ENCODE results near the gene EXOC3L1. TPM values are rescaled to one million over a fixed set of nuclear protein-coding genes. Genes with fewer than 3 reads are reported as not detected.

Gene EXOC3L1
- total and polyA plus RNA-seq, 12 donors, result 1.8 to 8.8 (median 3.2) TPM

DNA sequence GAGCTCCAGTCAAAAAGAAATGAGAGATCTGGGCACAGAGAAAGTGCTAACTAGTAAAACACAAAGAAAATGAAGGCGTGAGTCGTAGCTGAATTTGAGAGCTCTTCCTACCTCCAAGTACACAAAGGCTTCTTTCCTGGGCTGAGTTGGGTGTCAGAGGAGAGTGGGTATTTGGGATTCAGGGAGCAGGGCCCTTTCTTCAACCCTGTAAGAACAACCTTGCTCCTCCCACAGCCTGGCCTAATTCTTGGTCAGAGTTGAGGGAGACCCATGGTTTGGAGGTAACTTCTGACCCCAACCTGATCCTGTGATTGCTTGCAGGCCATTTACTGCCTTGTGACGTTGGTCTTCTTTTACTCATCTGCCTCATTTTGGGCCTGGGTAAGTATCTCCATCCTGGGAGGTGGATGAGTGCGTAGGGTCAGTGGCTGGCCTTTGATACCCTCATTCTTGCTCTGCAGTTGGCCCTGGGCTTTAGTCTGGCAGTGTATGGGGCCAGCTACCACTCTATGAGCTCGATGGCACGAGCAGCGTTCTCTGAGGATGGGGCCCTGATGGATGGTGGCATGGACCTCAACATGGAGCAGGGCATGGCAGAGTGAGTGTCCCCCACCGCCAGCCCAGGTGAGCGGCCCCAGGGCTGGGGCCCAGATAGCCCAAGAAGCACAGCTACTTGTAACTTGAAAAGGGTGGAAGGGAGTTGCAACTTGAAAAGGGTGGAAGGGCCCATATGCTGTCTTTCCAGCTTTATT, 38.3 kb upstream of the EXOC3L1 start:
- Histone ChIP-seq H3K4me3 (peak overlapping the region in 8 of 10 donors; percentile 70 to 99 (median 91)), H3K9me3 (no peaks in the 10 kb centered on the region), H3K27ac (peak overlapping the region in 1 of 10 donors; percentile 90), H3K4me1 (peaks cover 5 to 34% (median 27%) of the 10 kb centered on the region in 9 donors), H3K36me3 (peaks cover 0 to 54% (median 36%) of the 10 kb centered on the region in 9 donors), H3K27me3 (no peaks in the 10 kb centered on the region)
- TF ChIP-seq, protein P1, sequence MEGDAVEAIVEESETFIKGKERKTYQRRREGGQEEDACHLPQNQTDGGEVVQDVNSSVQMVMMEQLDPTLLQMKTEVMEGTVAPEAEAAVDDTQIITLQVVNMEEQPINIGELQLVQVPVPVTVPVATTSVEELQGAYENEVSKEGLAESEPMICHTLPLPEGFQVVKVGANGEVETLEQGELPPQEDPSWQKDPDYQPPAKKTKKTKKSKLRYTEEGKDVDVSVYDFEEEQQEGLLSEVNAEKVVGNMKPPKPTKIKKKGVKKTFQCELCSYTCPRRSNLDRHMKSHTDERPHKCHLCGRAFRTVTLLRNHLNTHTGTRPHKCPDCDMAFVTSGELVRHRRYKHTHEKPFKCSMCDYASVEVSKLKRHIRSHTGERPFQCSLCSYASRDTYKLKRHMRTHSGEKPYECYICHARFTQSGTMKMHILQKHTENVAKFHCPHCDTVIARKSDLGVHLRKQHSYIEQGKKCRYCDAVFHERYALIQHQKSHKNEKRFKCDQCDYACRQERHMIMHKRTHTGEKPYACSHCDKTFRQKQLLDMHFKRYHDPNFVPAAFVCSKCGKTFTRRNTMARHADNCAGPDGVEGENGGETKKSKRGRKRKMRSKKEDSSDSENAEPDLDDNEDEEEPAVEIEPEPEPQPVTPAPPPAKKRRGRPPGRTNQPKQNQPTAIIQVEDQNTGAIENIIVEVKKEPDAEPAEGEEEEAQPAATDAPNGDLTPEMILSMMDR (IDR thresholded peaks at IDR 0.05), result no peak
- DNase-seq (no peak), ATAC-seq (no peak)
- whole genome bisulfite sequencing, 2 donors, result 88 to 90% methylated on average over 9 of the region's 9 CpGs
- intact Hi-C loops (cut with DNase I), result loop anchor here in 2 of 10 donors (5.0 kb wide), 1 partner anchor 36 kb away; the partner anchor contains the start of genes E2F4 (in 2 of the 2) and EXOC3L1 (in 2 of the 2)

DNA sequence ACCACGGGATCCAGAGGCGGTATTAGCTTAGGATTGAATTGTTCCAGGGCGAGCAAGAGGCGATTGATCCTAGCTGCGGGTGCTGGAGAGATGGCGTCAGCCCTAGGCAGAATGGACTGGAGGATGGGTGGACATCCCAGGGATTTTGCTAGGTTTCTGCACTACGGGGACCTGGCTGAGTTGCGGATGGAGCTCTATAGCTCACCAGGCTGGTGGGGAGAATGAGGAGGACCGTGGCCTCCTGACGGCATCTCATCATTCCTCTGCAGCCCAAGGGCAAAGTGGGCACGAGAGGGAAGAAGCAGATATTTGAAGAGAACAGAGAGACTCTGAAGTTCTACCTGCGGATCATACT, 37.6 kb upstream of the EXOC3L1 start:
- Histone ChIP-seq H3K36me3 (peaks cover 0 to 49% (median 36%) of the 10 kb centered on the region in 9 donors), H3K27ac (peak overlapping the region in 9 of 10 donors; percentile 65 to 93 (median 90)), H3K4me3 (peak overlapping the region; percentile 70 to 99 (median 92)), H3K27me3 (no peaks in the 10 kb centered on the region), H3K9me3 (no peaks in the 10 kb centered on the region), H3K4me1 (peaks cover 5 to 39% (median 29%) of the 10 kb centered on the region in 9 donors)
- ATAC-seq, result no peak
- TF ChIP-seq, protein P1 (IDR thresholded peaks at IDR 0.05), result no peak
- intact Hi-C loops (cut with DNase I), result loop anchor here in 3 of 10 donors (2.0 to 5.0 kb wide), 3 partner anchors 19 to 37 kb away; partner anchors contain the start of genes EXOC3L1 (in 3 of the 3), E2F4 (in 2 of the 3) and FHOD1 (in 1 of the 3)
- 12 to 14% methylated on average over 12 of the region's 12 CpGs for WGBS, 2 donors
- no peak for DNase-seq

DNA sequence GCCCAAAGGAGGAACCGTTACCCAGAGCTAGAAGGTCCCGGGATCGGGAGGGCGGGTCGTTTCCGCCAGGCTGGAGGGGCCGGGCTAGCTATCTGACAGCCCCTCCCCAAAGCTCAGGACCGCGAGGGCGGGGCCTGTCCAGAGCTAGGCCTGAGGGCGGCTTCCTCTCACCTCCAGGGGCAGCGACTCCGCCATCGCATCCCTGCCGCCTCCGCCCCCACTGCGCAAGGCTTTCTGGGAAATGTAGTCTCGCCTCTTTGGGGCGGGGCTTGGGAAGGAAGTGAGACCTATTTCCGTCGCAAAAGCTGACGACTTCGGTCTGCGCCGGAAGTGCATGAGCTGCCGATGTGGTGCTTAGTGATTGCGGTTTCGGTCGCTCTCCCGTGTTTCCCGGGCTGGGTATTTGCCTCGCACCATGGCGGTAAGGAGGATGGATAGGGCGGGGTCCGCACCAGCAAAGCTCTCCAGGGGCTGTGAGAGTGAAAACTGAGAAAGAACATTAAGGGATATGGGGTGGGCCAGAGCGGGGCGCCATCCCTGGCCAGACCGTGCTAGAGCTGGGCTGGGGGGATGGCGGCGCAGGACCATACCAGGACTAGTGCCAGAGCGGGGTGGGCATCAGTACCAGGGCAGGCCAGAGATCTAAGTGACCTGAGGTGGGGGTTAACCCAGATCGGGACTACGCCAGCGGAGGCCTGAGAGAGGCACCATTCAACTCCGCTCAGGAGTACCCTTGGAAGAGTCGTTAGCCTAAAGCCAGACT, 37.0 kb upstream of the EXOC3L1 start, which contains the start of gene TMEM208:
Gene TMEM208, plus strand, starts transcription at position 327 of the 763 bp plus-strand sequence. Its CDS starts 89 bp downstream, at position 416.
- peak within 1 kb of the TSS; percentile 70 to 99 (median 92) for H3K4me3 ChIP-seq
- WGBS, 2 donors, result 0% methylated on average over 46 of the region's 46 CpGs
- H3K36me3 ChIP-seq, result peaks cover 0 to 43% (median 35%) of the 10 kb centered on the region in 9 donors
- H3K4me1 ChIP-seq, result peaks cover 5 to 39% (median 29%) of the 10 kb centered on the region in 9 donors
- peak; percentile 97 to 98 for DNase-seq
- TF ChIP-seq, protein P1 (IDR thresholded peaks at IDR 0.05), result peak in 4 of 9 donors; percentile 20 to 42 (median 31)
- H3K27me3 ChIP-seq, result no peaks in the 10 kb centered on the region
- no peaks in the 10 kb centered on the region for H3K9me3 ChIP-seq
- intact Hi-C loops (cut with DNase I), result loop anchor here in 3 of 10 donors (2.0 to 5.0 kb wide), 3 partner anchors 20 to 36 kb away; partner anchors contain the start of genes EXOC3L1 (in 3 of the 3), E2F4 (in 2 of the 3) and FHOD1 (in 1 of the 3)
- peak; percentile 94 to 98 (median 97) for ATAC-seq
- peak within 1 kb of the TSS; percentile 59 to 93 (median 88) for H3K27ac ChIP-seq

All from heart right ventricle (tissue), 16 donors.